Caki2 (cell line): ENCODE measurements around the gene FGF14. TPM values are rescaled to one million over a fixed set of nuclear protein-coding genes. Genes with fewer than 3 reads are reported as not detected.
A peak's percentile ranks its signal among the peaks of the same experiment; 100 is the strongest.

Experiments
- DNase-seq: peaks from one replicate; pipeline ENCODE4 v3.0.0-alpha.2; 2015; ENCODE audit warnings: low read depth
- in situ Hi-C: cut with HindIII; loops from 2 replicates; pipeline ENCODE4 v1.10.0; 2016; ENCODE audit warnings: low sequenced_read_pairs, low pct_unique_long_range_greater_than_20kb, mixed read lengths
- total RNA-seq: library from RNA; depleted of rRNA; stranded (reverse); fragments of >200 nt; shearing (Covaris generic); gene quantifications from 2 replicates; pipeline ENCODE4 v1.2.3, GENCODE V29; 2014; ENCODE audit warnings: low replicate concordance

The FGF14 gene
- total RNA-seq, 1 experiment from 2014 or later = not detected

DNA sequence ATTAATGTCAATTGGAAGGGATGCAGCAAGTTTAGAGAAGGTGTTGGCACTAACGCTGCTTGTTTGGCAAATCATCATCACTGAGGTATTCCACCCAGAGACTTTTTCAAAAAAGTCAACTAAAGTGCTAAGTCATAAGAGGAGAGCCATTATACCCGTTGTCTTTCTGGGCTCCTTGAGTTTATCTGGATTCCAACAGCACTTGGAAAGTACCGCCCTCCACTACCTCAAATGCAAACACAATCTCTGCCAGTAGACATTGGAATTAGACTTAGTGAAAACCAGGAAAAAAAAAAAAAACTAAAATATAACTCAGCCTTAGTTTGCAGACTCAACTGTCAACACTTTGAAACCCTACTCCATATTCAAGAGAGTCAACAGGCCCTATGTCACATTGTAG is 683.4 kb downstream of the FGF14 start:
- DNase-seq = no peak
- in situ Hi-C loops = no loop called here

GRCh38 chr13:101717353-101717752 is 684.5 kb downstream of the FGF14 start:
- DNase-seq = no peak

GRCh38 chr13:101714195-101714594 is 687.7 kb downstream of the FGF14 start:
- no peak for DNase-seq
- in situ Hi-C loops = no loop called here

More at GRCh38 chr13:101717353-101717752, 684.5 kb downstream of the FGF14 start:
- in situ Hi-C loops = no loop called here

- in situ Hi-C loops = no loop called here
- no peak for DNase-seq
Measured at GRCh38 chr13:101712026-101712348, 689.9 kb downstream of the FGF14 start.

- DNase-seq = no peak
- in situ Hi-C loops = no loop called here
Measured at GRCh38 chr13:101711307-101712025, 690.4 kb downstream of the FGF14 start.

DNA sequence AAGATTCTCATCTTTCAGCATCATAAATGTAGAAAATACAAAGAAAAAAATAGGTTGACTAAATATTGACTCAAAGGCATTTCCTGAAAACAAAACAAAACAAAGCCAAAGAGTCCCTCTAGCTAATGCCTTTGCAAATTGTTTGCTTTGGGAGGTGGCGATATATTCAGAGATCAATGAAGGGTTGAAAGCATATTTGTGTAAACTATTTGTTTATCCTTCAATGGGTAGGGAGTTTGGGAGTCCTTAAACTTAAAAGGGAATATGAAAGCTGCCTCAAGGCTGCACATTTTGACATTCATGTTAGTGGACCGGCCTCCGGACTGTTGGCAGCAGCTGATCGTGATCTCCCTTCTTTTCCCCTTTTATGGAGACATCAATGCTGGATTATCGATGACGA is 691.9 kb downstream of the FGF14 start:
- DNase-seq = no peak
- in situ Hi-C loops = no loop called here

GRCh38 chr13:101708115-101708514 is 693.7 kb downstream of the FGF14 start:
- in situ Hi-C loops = no loop called here
- no peak for DNase-seq

DNA sequence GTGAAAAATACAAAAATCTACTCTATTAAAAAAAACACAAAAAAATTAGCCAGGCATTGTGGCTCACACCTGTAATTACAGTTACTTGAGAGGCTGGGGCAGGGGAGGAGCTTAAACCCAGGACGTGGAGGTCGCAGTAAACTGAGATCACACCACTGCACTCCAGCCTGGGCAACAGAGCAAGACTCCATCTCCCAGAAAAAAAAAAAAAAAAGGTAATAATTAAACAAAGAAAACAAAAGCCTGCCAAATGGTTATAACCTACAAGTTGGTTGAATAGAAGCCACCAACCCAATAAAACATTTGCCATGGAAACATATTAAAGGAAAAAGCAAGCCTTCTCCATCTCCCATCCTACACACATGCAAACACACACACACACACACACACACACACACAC is 694.2 kb downstream of the FGF14 start:
- in situ Hi-C loops = no loop called here
- peak; percentile 10 for DNase-seq

DNA sequence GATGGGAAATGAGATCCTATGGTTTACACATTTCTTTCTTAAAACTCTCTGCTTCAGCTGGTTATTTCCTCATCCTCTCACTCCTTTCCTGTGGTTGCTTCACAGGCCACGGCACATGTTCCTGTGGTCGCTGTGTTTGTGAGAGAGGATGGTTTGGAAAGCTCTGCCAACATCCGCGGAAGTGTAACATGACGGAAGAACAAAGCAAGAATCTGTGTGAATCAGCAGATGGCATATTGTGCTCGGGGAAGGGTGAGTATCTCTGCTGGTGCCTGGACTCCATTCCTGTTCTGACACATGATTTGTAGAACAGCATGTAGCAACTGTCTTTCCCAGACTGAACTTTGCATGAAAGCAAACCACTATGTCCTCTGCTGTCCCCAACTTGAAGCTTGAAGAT is 695.2 kb downstream of the FGF14 start:
- DNase-seq = no peak
- in situ Hi-C loops = no loop called here

GRCh38 chr13:101703838-101704237 is 698.0 kb downstream of the FGF14 start:
- DNase-seq = no peak
- in situ Hi-C loops = no loop called here

DNA sequence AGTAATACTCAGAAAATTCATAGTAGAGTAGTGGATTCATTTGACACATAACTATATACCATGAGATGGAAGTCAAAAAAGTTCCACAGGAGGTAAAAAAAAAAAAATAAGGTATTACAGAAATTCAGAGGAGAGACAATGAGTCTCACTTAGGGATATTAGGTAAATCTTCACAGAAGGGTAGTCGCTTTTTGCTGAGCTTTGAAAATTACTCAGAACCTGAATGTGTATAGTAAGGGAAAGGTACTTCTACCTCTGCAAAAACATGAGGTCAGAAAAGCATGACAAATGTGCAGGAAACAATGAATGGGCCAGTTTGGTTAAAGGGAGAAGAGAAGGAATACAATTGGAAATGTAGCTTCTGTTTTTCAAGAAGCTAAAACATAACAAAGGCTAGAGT is 698.8 kb downstream of the FGF14 start:
- DNase-seq = no peak
- in situ Hi-C loops = no loop called here

DNA sequence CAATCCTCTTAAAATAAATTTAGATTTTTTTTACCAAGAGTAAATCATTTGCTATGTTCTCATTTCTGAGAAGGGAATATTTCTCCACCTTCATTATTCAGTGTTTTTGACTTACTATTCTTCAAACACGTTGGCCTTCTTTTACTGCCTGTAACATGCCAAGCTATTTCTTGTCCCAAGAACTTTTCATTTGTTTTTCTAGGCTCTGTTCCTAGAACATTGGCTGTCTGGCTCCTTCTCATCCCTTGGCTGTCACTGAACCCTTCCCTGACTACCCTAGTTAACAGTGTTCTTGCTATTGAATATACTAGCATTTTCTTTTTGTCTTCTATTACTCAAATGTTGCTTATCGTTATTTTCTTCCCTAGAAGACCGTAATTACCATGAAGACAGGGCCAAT is 701.2 kb downstream of the FGF14 start:
- DNase-seq = no peak
- in situ Hi-C loops = no loop called here

- in situ Hi-C loops = no loop called here
- no peak for DNase-seq
Measured at GRCh38 chr13:101698400-101698799, 703.4 kb downstream of the FGF14 start.

GRCh38 chr13:101697745-101698144 is 704.1 kb downstream of the FGF14 start:
- no peak for DNase-seq
- in situ Hi-C loops = no loop called here

DNA sequence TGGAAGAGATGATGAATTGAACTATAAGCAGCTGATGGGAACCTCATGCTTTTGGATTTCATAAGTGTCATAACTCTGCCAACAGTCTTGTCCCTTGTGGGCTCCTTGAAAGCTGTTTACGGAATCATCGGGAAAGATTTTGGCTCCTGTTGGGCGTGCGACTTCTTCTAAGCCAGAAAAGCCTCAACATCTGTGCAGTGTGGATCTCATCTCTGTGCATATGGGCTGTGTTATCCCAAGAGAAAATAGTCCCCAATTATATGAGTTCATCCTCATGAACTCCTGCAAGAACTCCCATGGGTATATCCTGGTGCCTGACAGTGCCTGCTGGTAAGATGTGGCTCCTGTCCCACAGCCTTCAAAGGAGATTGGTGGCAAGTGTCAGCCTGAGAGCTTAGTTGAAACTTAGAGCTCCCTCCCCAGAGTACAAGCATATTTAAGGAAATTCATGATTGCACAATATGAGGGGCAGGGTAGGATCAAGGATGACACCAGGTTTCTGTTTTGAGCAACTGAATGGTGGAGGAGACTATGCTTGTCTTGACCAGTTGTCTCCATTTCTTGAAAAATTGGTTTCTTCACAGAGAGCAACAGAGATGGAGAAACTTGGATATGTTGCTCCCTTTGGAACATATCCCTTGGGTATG is 705.9 kb downstream of the FGF14 start:
- DNase-seq = no peak
- in situ Hi-C loops = no loop called here

- DNase-seq = no peak
- in situ Hi-C loops = no loop called here
Measured at GRCh38 chr13:101691341-101691860, 710.4 kb downstream of the FGF14 start.

DNA sequence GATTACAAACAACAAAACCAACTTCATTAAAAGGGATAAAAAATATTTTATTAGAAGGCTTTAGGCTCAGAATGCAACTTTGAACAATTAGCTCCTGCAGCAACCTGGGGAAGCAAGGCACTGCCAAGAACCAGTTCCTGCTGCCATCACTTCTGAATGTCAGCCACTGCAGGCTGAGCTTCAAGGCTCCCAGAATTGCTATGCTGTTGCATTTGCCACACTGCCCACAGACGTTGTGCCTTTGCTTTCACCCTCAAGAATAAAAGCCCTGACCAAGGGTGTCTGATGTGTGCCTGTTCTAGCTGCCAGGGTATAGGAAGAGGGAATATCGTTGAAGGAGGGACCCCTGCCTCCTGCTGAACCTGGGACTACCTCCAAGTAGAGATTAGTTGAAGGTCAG is 711.0 kb downstream of the FGF14 start:
- no peak for DNase-seq
- in situ Hi-C loops = no loop called here

DNA sequence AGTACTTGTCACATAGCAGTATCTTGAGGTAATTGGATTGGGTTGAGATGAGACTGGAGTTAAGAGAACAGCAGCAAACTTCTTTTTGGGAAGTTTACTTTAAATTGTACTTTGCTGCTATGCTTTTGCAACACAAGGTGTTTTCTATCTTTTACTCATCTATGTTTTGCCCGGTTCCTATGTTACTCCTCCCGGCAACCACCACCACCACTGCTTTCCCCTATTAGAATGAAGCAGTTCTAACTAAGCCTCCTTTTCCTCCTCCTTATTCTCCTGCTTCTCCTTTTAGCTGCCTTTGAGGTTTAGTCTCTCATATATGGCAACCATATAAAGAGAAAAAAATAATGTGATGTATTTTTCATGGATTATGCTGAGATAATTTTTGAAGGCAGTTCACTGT is 715.8 kb downstream of the FGF14 start:
- DNase-seq = no peak
- in situ Hi-C loops = no loop called here

DNA sequence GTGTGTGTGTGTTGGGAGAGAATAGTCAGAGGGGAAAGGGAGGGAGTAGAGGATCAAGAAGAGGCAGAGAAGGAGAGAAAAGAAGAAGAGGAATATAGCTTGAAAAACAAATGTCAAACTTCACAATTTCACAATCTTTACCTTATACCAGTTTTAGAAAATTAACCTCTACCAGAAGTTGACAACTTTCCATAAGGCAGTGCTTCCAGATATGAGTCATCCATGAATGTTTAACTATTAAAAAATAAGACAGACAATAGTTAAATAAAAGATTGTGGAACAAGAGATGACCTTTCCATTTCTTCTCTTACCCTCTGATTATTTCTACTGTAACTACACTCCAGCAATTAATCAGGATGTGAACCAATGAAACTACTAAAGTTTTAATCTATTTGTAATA is 720.0 kb downstream of the FGF14 start:
- no peak for DNase-seq
- in situ Hi-C loops = no loop called here
